DMS79 (cell line): ENCODE results near the gene ZNF536.
"Not testable (repeated sequence)": the region's sequence is repeated elsewhere in the genome, so short reads cannot be mapped to it uniquely, and the experiment has no call there.

Source experiments
- DNase-seq: peaks from one replicate; lab custom pipeline; 2025; lab: John Stamatoyannopoulos, UW

Gene ZNF536

GRCh38 chr19:30341611-30342201, 30.5 kb upstream of the ZNF536 start:
- no peak for DNase-seq

GRCh38 chr19:30342901-30343300, 29.3 kb upstream of the ZNF536 start:
- no peak for DNase-seq

GRCh38 chr19:30344446-30345425, 27.4 kb upstream of the ZNF536 start:
- no peak for DNase-seq

GRCh38 chr19:30345686-30346085, 26.5 kb upstream of the ZNF536 start:
- DNase-seq = no peak

- DNase-seq = not testable (repeated sequence)
Observed at GRCh38 chr19:30346468-30346867, 25.7 kb upstream of the ZNF536 start.

- no peak for DNase-seq
Observed at GRCh38 chr19:30349131-30349730, 23.0 kb upstream of the ZNF536 start.

GRCh38 chr19:30350692-30351663, 21.2 kb upstream of the ZNF536 start:
- no peak for DNase-seq

GRCh38 chr19:30351774-30352173, 20.4 kb upstream of the ZNF536 start:
- no peak for DNase-seq

GRCh38 chr19:30353394-30353945, 18.7 kb upstream of the ZNF536 start:
- DNase-seq = no peak

- no peak for DNase-seq
Observed at GRCh38 chr19:30355586-30355985, 16.6 kb upstream of the ZNF536 start.

GRCh38 chr19:30356951-30357579, 15.1 kb upstream of the ZNF536 start:
- DNase-seq = no peak

GRCh38 chr19:30357580-30357954, 14.6 kb upstream of the ZNF536 start:
- DNase-seq = no peak

- no peak for DNase-seq
Observed at GRCh38 chr19:30358319-30358718, 13.9 kb upstream of the ZNF536 start.

GRCh38 chr19:30358821-30359580, 13.2 kb upstream of the ZNF536 start:
- DNase-seq = no peak

GRCh38 chr19:30359936-30360335, 12.2 kb upstream of the ZNF536 start:
- no peak for DNase-seq

GRCh38 chr19:30360376-30361106, 11.6 kb upstream of the ZNF536 start:
- DNase-seq = no peak

- DNase-seq = no peak
Observed at GRCh38 chr19:30361107-30361447, 11.1 kb upstream of the ZNF536 start.

- DNase-seq = no peak
Observed at GRCh38 chr19:30361721-30362120, 10.5 kb upstream of the ZNF536 start.

GRCh38 chr19:30362156-30362754, 9.9 kb upstream of the ZNF536 start:
- DNase-seq = no peak
